ENCODE results near the gene UVRAG. TPM values are rescaled to one million over a fixed set of nuclear protein-coding genes. Genes with fewer than 3 reads are reported as not detected.
"Not testable (repeated sequence)": the region's sequence is repeated elsewhere in the genome, so short reads cannot be mapped to it uniquely, and the experiment has no call there.

Gene UVRAG
- polyA plus RNA-seq, 1 donor, result 9.7 TPM

DNA sequence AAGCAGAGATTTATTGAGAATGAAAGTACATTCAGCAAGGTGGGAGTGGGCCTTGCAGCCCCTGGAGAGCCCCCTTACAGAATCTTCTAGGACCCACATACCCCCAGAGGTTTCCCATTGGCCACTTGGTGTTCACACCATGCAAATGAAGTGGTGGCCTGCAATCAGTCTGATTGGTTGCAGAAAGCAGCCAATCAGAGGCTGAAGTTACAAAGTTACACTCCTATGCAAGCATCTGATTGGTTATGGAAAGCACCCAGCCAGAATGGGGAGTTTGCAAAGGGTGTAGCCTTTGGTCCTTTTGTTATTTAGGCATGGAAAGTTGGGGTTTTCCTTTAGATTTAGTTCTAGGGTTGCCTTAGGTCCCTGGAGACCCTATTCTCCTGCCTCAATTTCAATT is 34.9 kb downstream of the UVRAG start:
- DNase-seq, result no peak

- DNase-seq, result no peak
Measured at GRCh38 chr11:75850787-75851186, 35.8 kb downstream of the UVRAG start.

DNA sequence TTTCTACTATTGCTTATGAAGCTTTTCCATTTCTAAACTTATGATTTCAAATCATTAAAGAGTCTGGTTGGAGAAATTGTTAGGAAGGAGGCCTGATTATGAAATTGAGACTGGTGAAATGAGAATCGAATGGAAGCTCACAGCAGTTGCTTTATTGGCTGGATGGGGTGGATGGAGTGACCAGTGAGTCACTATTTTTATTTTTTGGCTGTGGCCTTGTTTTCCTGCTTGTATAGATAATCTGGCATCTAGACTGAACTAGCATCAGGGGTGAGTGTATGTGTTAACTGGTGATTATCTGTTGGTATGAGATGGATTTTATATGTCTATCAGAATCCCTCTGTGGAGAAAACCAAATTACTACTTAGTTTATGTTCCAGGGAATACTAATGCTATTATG is 36.2 kb downstream of the UVRAG start:
- no peak for DNase-seq

DNA sequence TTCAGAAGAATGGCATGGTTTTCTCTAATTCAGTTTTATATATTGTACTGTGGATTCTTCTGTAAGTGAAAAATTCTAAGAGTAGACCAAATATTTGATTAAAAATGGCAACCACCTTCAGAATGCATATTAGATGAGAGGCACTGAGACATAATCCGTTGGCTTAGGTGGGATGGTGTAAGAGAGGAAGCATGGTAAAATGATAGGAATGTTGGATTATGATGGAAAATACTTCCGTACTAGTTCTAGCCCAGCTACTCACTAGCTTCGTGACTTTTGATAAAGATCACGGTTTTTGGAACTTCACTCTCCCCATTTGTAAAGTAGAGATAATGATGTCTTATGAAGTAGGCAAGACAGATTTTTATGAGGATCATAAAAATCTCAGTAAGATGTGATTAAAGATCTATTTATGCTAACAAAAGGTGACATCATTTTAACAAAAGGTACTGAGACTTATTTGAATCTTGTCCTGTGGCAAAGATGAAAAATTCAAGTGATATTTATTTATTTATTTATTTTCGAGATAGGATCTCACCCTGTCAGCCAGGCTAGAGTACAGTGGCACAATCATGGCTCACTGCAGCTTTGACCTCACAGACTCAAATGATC is 37.5 kb downstream of the UVRAG start:
- DNase-seq, result no peak

GRCh38 chr11:75853563-75853962 is 38.6 kb downstream of the UVRAG start:
- not testable (repeated sequence) for DNase-seq

DNA sequence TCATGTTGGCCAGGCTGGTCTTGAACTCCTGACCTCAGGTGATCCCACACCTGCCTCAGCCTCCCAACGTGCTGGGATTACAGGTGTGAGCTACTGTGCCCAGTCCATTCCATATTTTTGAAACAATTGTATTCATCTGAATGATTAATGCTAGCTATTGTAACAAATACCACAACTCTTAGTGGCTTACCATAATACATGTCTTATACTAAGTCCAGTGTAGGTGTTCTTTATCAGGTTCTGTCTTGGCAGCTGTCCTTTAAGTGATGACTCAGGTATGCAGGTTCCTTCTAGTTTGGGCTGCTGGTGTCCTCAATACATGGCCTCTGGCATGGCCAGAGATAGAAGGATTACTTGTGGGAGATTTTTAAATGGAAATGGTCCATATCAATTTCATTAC is 39.0 kb downstream of the UVRAG start:
- DNase-seq, result no peak

GRCh38 chr11:75855206-75855605 is 40.2 kb downstream of the UVRAG start:
- DNase-seq, result no peak

GRCh38 chr11:75856912-75857311 is 41.9 kb downstream of the UVRAG start:
- no peak for DNase-seq

DNA sequence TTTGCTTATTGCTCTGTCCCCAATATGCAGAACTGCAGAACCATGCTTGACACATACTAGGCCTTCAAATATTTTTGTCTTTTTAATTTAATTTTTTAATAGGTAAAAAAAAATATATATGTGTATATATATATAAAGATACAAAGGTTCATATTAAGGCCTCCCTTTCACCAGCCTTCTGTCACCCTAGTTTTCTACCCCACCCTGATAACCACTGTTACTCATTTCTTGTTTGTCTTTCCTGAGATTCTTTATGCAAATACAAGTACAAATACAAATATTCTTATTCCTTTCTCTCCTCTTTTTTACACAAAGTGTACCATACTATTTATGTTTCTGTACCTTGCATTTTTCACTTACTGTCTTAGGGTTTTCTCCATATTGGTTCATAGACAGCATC is 43.0 kb downstream of the UVRAG start:
- no peak for DNase-seq

DNA sequence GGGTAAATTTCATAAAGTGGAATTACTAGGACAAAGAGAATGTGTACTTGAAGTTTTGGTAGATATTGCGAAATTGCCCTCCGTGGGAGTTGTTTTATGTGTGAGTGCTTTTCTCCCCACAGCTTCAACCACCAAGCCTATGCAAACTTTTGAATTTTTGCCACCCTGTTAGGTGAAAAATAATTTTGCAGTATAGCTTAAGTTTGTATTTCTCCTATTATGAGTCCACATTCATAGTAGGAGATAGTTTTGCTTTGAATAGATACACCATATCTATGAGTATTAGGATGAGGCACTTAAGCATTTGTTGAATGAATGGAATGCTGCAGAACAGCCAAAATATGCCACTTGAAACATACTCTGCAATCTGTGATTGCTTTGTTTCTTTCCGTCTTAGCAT is 43.6 kb downstream of the UVRAG start:
- no peak for DNase-seq

DNA sequence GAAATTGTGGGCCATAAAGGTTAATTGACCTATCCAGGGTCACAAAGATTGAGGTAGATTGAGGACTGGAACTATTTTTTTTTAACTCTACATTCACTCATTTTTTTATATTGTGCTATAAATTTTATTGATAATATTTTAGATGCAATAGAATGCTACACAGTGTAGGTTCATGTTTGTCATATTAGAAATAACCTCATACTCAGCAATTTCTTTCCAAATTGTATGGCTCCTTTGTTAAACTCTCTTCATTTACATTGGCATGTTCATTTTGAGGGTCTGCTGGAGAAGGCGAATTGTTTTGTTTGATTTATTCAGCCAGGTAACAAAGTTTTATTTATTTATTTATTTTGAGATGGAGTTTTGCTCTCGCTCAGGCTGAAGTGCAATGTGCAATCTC is 44.6 kb downstream of the UVRAG start:
- no peak for DNase-seq

DNA sequence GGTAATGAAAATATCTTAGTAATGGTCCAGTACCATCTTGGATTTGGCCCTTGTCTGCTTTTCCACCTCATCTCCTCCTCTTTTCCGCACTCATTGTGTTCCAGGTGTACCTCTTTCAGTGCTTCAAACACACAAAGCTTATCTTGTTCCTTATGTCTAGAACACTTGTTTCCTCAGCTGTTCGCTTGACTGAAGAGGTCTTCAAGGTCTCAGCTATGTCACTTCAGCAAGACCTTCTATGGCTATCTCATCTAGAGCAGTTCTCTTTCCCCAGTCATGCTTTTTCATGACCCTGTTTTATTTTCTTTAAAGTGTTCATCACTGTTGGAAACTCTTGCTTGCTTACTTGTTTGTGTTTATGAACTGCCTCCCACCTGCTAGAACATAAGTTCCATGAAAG is 47.4 kb downstream of the UVRAG start:
- no peak for DNase-seq

GRCh38 chr11:75867778-75868374 is 52.9 kb downstream of the UVRAG start:
- peak; percentile 49 for DNase-seq

DNA sequence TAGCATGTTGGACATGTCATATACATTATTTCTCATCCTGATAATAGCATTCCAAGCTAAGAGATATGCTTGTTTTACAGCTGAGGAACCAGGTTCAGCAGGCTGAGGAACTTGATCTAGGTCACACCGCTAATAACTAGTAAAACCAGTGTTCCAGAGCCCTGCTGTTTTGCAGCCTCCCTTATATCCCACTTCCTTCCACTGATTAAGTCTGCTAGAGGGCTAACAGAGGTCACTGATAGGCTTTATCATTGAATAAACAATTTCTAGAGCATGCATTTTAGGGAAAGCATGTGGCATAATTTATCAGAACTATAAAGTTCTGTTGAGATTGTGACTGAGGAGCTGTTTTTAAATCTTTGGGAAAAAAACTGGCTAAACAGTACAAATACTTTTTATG is 54.0 kb downstream of the UVRAG start:
- DNase-seq, result no peak

- no peak for DNase-seq
Measured at GRCh38 chr11:75869661-75870455, 54.8 kb downstream of the UVRAG start.

DNA sequence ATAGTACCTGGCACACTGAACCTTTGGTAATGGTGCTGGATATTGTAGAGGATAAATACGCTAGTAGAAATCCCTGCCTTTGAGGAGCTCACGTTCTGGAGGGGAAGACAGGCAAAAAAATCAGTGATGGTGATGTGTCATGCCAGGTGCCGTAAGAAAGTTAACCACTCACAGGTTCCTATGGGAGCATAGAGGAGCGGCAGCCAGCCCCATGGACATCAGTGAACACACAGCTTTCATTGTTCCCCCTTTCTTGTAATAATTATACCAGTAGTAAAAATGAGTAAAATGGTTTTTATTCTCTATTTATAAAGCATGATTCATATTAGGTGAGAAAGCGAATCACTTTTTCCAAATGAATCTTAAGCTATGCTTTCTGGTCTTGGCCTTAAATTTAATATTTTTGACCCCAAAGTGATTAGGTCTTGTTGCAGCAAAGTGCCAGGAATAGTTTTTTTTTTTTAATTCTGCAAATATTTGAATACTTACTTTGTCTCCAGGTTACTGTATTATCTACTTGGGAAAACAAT is 57.9 kb downstream of the UVRAG start:
- DNase-seq, result no peak

- DNase-seq, result no peak
Measured at GRCh38 chr11:75873417-75874221, 58.6 kb downstream of the UVRAG start.

DNA sequence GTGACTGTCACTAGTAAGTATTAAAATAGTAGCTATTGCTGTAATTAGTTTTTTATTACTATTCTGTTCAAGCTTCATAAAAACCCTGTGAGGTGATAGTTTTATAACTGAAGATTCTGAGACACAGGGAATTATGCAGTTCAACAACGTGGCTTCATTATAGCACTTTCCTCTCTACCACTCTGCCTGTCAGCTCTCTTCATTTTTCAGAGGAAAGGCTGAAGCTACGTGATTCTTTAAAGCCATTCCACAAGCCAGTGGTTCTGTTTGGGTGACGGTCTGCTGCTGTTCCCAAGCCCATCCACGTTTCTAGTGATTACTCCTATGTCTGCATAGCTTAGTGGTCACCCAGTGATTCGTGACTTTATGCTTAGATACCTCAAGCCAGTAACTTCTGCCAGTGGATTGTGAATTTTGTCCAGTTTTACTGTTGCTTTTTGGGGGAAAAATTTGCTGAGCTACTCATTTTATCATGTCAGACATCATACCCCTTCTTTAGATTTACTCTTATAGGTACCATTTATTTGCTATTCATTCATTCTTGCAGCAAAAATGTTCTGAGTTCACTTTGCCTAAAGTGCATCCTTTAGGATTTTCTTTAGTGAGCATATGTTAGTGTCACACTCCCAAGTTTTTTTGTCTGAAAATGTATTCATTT is 59.8 kb downstream of the UVRAG start:
- DNase-seq, result no peak

DNA sequence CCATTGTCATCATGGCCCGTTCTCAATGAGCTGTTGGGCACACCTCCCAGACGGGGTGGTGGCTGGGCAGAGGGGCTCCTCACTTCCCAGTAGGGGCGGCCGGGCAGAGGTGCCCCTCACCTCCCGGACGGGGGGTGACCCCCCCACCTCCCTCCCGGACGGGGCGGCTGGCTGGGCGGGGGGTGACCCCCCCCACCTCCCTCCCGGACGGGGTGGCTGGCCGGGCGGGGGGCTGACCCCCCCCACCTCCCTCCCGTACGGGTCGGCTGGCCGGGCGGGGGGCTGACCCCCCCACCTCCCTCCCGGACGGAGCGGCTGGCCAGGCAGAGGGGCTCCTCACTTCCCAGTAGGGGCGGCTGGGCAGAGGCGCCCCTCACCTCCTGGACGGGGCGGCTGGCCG is 62.3 kb downstream of the UVRAG start:
- DNase-seq, result not testable (repeated sequence)

DNA sequence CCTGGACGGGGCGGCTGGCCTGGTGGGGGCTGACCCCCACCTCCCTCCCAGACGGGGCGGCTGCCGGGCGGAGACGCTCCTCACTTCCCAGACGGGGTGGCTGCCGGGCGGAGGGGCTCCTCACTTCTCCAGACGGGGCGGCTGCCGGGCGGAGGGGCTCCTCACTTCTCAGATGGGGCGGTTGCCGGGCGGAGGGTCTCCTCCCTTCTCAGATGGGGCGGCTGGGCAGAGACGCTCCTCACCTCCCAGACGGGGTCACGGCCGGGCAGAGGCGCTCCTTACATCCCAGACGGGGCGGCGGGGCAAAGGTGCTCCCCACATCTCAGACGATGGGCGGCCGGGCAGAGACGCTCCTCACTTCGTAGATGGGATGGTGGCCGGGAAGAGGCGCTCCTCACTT is 62.9 kb downstream of the UVRAG start:
- DNase-seq, result not testable (repeated sequence)

- DNase-seq, result no peak
Measured at GRCh38 chr11:75878933-75879332, 63.9 kb downstream of the UVRAG start.

- DNase-seq, result no peak
Measured at GRCh38 chr11:75879737-75880136, 64.7 kb downstream of the UVRAG start.

Data from hindlimb muscle (tissue), 1 donor.